ENCODE results near the gene SCNN1A. TPM values are rescaled to one million over a fixed set of nuclear protein-coding genes. Genes with fewer than 3 reads are reported as not detected.

SCNN1A gene
- total and polyA plus RNA-seq, 2 of the 13 experiments (the other 11 are each of a cell fraction or from before 2014, with no cell fraction given) = 1.5 to 14.6 TPM

GRCh38 chr12:6341417-6342139 is 33.8 kb downstream of the SCNN1A start, which contains the start of gene TNFRSF1A (continued):
- TF ChIP-seq JUNB (CRISPR knock-in tag; IDR thresholded peaks at IDR 0.05; ENCODE audit: borderline replicate concordance) = peak; percentile 35; the same call in 1 of the 2 replicates
- TF ChIP-seq, protein P1, sequence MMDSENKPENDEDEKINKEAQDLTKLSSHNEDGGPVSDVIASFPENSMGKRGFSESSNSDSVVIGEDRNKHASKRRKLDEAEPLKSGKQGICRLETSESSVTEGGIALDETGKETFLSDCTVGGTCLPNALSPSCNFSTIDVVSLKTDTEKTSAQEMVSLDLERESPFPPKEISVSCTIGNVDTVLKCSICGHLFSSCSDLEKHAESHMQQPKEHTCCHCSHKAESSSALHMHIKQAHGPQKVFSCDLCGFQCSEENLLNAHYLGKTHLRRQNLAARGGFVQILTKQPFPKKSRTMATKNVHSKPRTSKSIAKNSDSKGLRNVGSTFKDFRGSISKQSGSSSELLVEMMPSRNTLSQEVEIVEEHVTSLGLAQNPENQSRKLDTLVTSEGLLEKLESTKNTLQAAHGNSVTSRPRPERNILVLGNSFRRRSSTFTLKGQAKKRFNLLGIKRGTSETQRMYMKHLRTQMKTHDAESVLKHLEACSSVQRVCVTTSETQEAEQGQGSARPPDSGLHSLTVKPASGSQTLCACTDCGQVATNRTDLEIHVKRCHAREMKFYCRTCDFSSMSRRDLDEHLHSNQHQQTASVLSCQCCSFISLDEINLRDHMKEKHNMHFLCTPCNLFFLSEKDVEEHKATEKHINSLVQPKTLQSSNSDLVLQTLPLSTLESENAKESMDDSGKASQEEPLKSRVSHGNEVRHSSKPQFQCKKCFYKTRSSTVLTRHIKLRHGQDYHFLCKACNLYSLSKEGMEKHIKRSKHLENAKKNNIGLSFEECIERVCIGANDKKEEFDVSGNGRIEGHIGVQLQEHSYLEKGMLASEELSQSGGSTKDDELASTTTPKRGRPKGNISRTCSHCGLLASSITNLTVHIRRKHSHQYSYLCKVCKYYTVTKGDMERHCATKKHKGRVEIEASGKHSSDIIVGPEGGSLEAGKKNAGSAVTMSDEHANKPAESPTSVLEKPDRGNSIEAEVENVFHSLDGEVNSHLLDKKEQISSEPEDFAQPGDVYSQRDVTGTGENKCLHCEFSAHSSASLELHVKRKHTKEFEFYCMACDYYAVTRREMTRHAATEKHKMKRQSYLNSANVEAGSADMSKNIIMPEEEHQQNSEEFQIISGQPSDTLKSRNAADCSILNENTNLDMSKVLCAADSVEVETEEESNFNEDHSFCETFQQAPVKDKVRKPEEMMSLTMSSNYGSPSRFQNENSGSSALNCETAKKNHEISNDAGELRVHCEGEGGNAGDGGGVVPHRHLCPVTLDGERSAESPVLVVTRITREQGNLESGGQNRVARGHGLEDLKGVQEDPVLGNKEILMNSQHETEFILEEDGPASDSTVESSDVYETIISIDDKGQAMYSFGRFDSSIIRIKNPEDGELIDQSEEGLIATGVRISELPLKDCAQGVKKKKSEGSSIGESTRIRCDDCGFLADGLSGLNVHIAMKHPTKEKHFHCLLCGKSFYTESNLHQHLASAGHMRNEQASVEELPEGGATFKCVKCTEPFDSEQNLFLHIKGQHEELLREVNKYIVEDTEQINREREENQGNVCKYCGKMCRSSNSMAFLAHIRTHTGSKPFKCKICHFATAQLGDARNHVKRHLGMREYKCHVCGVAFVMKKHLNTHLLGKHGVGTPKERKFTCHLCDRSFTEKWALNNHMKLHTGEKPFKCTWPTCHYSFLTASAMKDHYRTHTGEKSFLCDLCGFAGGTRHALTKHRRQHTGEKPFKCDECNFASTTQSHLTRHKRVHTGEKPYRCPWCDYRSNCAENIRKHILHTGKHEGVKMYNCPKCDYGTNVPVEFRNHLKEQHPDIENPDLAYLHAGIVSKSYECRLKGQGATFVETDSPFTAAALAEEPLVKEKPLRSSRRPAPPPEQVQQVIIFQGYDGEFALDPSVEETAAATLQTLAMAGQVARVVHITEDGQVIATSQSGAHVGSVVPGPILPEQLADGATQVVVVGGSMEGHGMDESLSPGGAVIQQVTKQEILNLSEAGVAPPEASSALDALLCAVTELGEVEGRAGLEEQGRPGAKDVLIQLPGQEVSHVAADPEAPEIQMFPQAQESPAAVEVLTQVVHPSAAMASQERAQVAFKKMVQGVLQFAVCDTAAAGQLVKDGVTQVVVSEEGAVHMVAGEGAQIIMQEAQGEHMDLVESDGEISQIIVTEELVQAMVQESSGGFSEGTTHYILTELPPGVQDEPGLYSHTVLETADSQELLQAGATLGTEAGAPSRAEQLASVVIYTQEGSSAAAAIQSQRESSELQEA (CRISPR knock-in tag; IDR thresholded peaks at IDR 0.05; ENCODE audit: not compliant biosample characterization) = no peak
- no peak for TF ChIP-seq SNAPC2 (CRISPR knock-in tag; IDR thresholded peaks at IDR 0.05)
- no peak; the same call in 1 of the 2 replicates for TF ChIP-seq ZBTB20 (CRISPR knock-in tag; IDR thresholded peaks at IDR 0.05; ENCODE audit: borderline replicate concordance, low read depth)
- TF ChIP-seq MED8 (CRISPR knock-in tag; IDR thresholded peaks at IDR 0.05; ENCODE audit: insufficient replicate concordance) = no peak
- no peak for TF ChIP-seq HOXA7 (CRISPR knock-in tag; IDR thresholded peaks at IDR 0.05)
- no peak for TF ChIP-seq ZNF24 (IDR thresholded peaks at IDR 0.05)
- no peak; the same call in 1 of the 2 replicates for TF ChIP-seq CBX5 (CRISPR knock-in tag; IDR thresholded peaks at IDR 0.05; ENCODE audit: borderline replicate concordance)
- TF ChIP-seq ETV5 (CRISPR knock-in tag; IDR thresholded peaks at IDR 0.05; ENCODE audit: borderline replicate concordance) = peak; percentile 71; the same call in 1 of the 2 replicates
- TF ChIP-seq ZNF460 (CRISPR knock-in tag; IDR thresholded peaks at IDR 0.05; ENCODE audit: borderline replicate concordance) = no peak
- TF ChIP-seq GABPB1 (CRISPR knock-in tag; IDR thresholded peaks at IDR 0.05) = peak; percentile 54
- TF ChIP-seq ZNF432 (CRISPR knock-in tag; IDR thresholded peaks at IDR 0.05; ENCODE audit: borderline replicate concordance) = no peak
- TF ChIP-seq ELF3 (CRISPR knock-in tag; IDR thresholded peaks at IDR 0.05) = peak; percentile 67
- TF ChIP-seq ZNF597 (CRISPR knock-in tag; IDR thresholded peaks at IDR 0.05) = no peak
- TF ChIP-seq ZNF274 (CRISPR knock-in tag; IDR thresholded peaks at IDR 0.05) = no peak; the same call in 1 of the 2 replicates
- no peak for TF ChIP-seq SKI (IDR thresholded peaks at IDR 0.05; ENCODE audit: partially characterized antibody)
- no peak; the same call in 1 of the 2 replicates for TF ChIP-seq ZSCAN5A (CRISPR knock-in tag; IDR thresholded peaks at IDR 0.05; ENCODE audit: borderline replicate concordance)
- TF ChIP-seq MIER2 (CRISPR knock-in tag; IDR thresholded peaks at IDR 0.05) = no peak
- no peak for TF ChIP-seq ZNF34 (CRISPR knock-in tag; IDR thresholded peaks at IDR 0.05; ENCODE audit: borderline replicate concordance)

All from HepG2 (cell line).